ENCODE data around the gene MRPL55.

Gene MRPL55

DNA sequence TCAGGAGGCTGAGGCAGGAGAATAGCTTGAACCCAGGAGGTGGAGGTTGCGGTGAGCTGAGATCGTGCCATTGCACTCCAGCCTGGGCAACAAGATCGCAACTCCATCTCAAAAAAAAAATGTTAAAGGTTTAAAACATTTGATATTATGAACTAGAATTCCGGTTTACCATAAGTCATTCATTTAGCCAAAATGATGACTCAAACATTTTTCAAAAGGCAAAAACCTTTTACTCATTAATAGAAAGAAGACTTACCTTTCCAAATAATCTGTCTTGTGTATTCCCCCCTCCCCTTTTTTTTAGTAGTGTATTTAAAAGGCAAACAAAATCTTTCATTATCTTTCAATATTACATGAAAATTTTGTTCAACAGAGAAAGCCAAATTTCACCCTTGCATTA, 8.2 kb upstream of the MRPL55 start:
- H3K4me1 ChIP-seq (ENCODE audit: control insufficient read depth in 2 of 2, insufficient read depth in 1 of 2, low read depth in 1 of 2, low read length in 2 of 2) = no peaks in the 10 kb centered on the region
- no peak overlapping the region for H3K9ac ChIP-seq (ENCODE audit: low read depth, low read length, poor library complexity)

DNA sequence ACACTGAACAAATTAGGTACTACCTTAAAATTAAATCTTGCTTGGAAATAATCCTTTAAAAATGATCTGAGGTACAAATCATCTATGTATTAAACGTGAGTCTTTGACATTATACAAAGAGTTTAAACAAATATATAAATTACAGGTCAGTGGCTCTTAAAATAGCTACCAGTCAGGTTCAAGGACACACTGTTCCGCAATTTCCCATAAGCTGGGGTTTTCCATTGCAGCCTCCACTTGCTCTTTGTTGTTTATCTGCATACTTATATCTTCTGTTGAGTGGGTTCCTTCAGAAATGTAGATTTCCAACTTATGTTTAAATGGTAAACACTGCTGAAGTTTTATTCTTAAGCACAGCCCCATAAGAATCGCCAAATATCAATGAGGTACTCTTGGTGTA, 5.7 kb upstream of the MRPL55 start:
- Histone ChIP-seq H3K4me3 (ENCODE audit: low read length in 2 of 2) (no peak overlapping the region), H3K9me3 (replicated peaks in 1 of 2; ENCODE audit: control insufficient read depth in 2 of 2, insufficient read depth in 1 of 2, low read depth in 1 of 2, low read length in 2 of 2) (peaks cover 0 to 3% of the 10 kb centered on the region in 2 donors), H3K36me3 (replicated peaks in 1 of 2; ENCODE audit: control insufficient read depth in 2 of 2, insufficient read depth in 2 of 2, low read length in 2 of 2) (no peaks in the 10 kb centered on the region), H3K14ac (ENCODE audit: low read length) (no peak overlapping the region), H3K4me2 (ENCODE audit: insufficient read depth, low read length, poor library complexity, severe bottlenecking) (no peak overlapping the region), H2AK5ac (ENCODE audit: low read depth, low read length) (no peak overlapping the region), H2BK12ac (ENCODE audit: low read length) (no peak overlapping the region), H3K18ac (ENCODE audit: low read length) (no peak overlapping the region), H3K4me1 (ENCODE audit: control insufficient read depth in 2 of 2, insufficient read depth in 1 of 2, low read depth in 1 of 2, low read length in 2 of 2) (peaks cover 0 to 2% of the 10 kb centered on the region in 2 donors), H4K8ac (ENCODE audit: low read depth, low read length) (no peak overlapping the region), H3K23ac (ENCODE audit: low read depth, low read length, poor library complexity) (no peak overlapping the region), H2AFZ (ENCODE audit: low read length) (no peak overlapping the region), H3K27me3 (ENCODE audit: control insufficient read depth in 3 of 3, insufficient read depth in 3 of 3, low read depth in 1 of 3, low read length in 3 of 3) (no peaks in the 10 kb centered on the region), H2BK5ac (ENCODE audit: low read length) (no peak overlapping the region), H2BK15ac (ENCODE audit: low read length) (no peak overlapping the region), H3K4ac (ENCODE audit: low read length) (no peak overlapping the region), H3K27ac (replicated peaks; ENCODE audit: low read length) (no peak overlapping the region), H3K79me1 (ENCODE audit: low read depth, low read length) (no peaks in the 10 kb centered on the region), H2BK120ac (ENCODE audit: low read depth, low read length) (no peak overlapping the region), H4K91ac (ENCODE audit: low read depth, low read length, poor library complexity) (no peak overlapping the region), H3K9ac (ENCODE audit: low read depth, low read length, poor library complexity) (no peak overlapping the region)
- no CpG with 5 or more reads among the region's 3 CpGs for WGBS, 2 donors (ENCODE audit: extremely low coverage in 2 of 2, insufficient read length in 2 of 2, insufficient replicate concordance in 1 of 2)
- DNase-seq (ENCODE audit: low spot score) = no peak

More for the DNA sequence above, 8.2 kb upstream of the MRPL55 start:
- Histone ChIP-seq H3K9me3 (replicated peaks in 1 of 2; ENCODE audit: control insufficient read depth in 2 of 2, insufficient read depth in 1 of 2, low read depth in 1 of 2, low read length in 2 of 2) (peaks cover 2 to 3% of the 10 kb centered on the region in 2 donors), H2BK5ac (ENCODE audit: low read length) (no peak overlapping the region), H3K4ac (ENCODE audit: low read length) (no peak overlapping the region), H3K4me3 (ENCODE audit: low read length in 2 of 2) (no peak overlapping the region), H2BK12ac (ENCODE audit: low read length) (no peak overlapping the region), H3K4me2 (ENCODE audit: insufficient read depth, low read length, poor library complexity, severe bottlenecking) (no peak overlapping the region), H4K91ac (ENCODE audit: low read depth, low read length, poor library complexity) (no peak overlapping the region), H4K8ac (ENCODE audit: low read depth, low read length) (no peak overlapping the region), H2AK5ac (ENCODE audit: low read depth, low read length) (no peak overlapping the region), H3K27me3 (ENCODE audit: control insufficient read depth in 3 of 3, insufficient read depth in 3 of 3, low read depth in 1 of 3, low read length in 3 of 3) (no peaks in the 10 kb centered on the region), H2BK15ac (ENCODE audit: low read length) (no peak overlapping the region), H3K79me1 (ENCODE audit: low read depth, low read length) (no peaks in the 10 kb centered on the region), H3K36me3 (replicated peaks in 1 of 2; ENCODE audit: control insufficient read depth in 2 of 2, insufficient read depth in 2 of 2, low read length in 2 of 2) (no peaks in the 10 kb centered on the region), H3K14ac (ENCODE audit: low read length) (no peak overlapping the region), H3K18ac (ENCODE audit: low read length) (no peak overlapping the region), H3K23ac (ENCODE audit: low read depth, low read length, poor library complexity) (no peak overlapping the region), H2AFZ (ENCODE audit: low read length) (no peak overlapping the region), H2BK120ac (ENCODE audit: low read depth, low read length) (no peak overlapping the region), H3K27ac (replicated peaks; ENCODE audit: low read length) (no peak overlapping the region)
- WGBS, 2 donors (ENCODE audit: extremely low coverage in 2 of 2, insufficient read length in 2 of 2, insufficient replicate concordance in 1 of 2) = no CpG with 5 or more reads among the region's 4 CpGs
- DNase-seq (ENCODE audit: low spot score) = no peak

DNA sequence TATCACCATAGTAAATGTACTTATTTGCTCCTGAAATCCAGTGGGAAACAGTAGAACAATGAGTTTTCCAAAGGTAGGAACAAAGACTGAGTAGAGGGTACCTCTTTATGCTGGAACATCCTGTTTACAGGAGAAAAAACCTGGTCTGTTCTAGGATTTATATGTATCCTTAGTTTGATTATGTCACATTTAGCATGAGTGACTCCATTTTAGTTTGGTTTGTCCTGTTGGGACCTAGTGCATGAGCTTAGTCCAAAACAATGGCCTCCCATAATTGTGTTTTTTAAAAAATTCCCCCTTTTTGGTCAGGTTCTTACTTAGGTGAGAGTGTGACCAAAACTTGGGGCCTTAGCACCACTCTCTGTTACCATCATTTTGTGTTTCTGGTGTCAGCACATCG, 3.5 kb upstream of the MRPL55 start:
- Histone ChIP-seq H4K91ac (ENCODE audit: low read depth, low read length, poor library complexity) (no peak overlapping the region), H2BK12ac (ENCODE audit: low read length) (no peak overlapping the region), H3K4ac (ENCODE audit: low read length) (no peak overlapping the region), H3K14ac (ENCODE audit: low read length) (no peak overlapping the region), H3K23ac (ENCODE audit: low read depth, low read length, poor library complexity) (no peak overlapping the region), H2AFZ (ENCODE audit: low read length) (no peak overlapping the region), H3K27ac (replicated peaks; ENCODE audit: low read length) (no peak overlapping the region), H2BK120ac (ENCODE audit: low read depth, low read length) (no peak overlapping the region), H3K27me3 (ENCODE audit: control insufficient read depth in 3 of 3, insufficient read depth in 3 of 3, low read depth in 1 of 3, low read length in 3 of 3) (peaks cover 0 to 2% (median 0%) of the 10 kb centered on the region in 3 experiments), H3K4me2 (ENCODE audit: insufficient read depth, low read length, poor library complexity, severe bottlenecking) (no peak overlapping the region), H2BK15ac (ENCODE audit: low read length) (no peak overlapping the region), H4K8ac (ENCODE audit: low read depth, low read length) (no peak overlapping the region), H3K4me3 (ENCODE audit: low read length in 2 of 2) (no peak overlapping the region), H3K4me1 (ENCODE audit: control insufficient read depth in 2 of 2, insufficient read depth in 1 of 2, low read depth in 1 of 2, low read length in 2 of 2) (peaks cover 8% of the 10 kb centered on the region in 2 donors), H2AK5ac (ENCODE audit: low read depth, low read length) (no peak overlapping the region), H3K18ac (ENCODE audit: low read length) (no peak overlapping the region), H3K36me3 (replicated peaks in 1 of 2; ENCODE audit: control insufficient read depth in 2 of 2, insufficient read depth in 2 of 2, low read length in 2 of 2) (peaks cover 3 to 4% of the 10 kb centered on the region in 2 donors), H3K79me1 (ENCODE audit: low read depth, low read length) (peaks cover 13% of the 10 kb centered on the region), H3K9ac (ENCODE audit: low read depth, low read length, poor library complexity) (no peak overlapping the region), H3K9me3 (replicated peaks in 1 of 2; ENCODE audit: control insufficient read depth in 2 of 2, insufficient read depth in 1 of 2, low read depth in 1 of 2, low read length in 2 of 2) (no peaks in the 10 kb centered on the region), H2BK5ac (ENCODE audit: low read length) (no peak overlapping the region)
- no peak for DNase-seq (ENCODE audit: low spot score)
- no CpG with 5 or more reads among the region's 1 CpG for WGBS, 2 donors (ENCODE audit: extremely low coverage in 2 of 2, insufficient read length in 2 of 2, insufficient replicate concordance in 1 of 2)

DNA sequence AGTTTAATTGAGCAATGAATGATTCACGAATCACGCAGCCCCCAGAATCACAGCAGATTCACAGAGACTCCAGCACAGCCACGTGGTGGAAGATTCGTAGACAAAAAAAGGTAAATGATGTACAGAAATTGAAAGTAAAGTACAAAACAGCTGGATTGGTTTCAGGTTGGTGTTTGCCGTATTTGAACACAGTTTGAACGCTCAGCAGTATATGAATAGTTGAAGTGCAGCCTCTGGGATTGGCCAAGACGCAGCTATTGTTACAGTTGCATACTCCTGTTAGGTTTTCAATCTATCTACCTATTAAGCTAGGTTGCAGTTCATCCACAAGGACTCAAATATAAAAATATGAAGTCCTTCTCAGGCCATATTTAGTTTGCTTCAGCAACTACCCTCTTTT, 3.1 kb upstream of the MRPL55 start:
- WGBS, 2 donors (ENCODE audit: extremely low coverage in 2 of 2, insufficient read length in 2 of 2, insufficient replicate concordance in 1 of 2) = no CpG with 5 or more reads among the region's 7 CpGs
- H3K18ac ChIP-seq (ENCODE audit: low read length) = no peak overlapping the region

More for the DNA sequence above, 3.1 kb upstream of the MRPL55 start:
- no peak overlapping the region for H4K91ac ChIP-seq (ENCODE audit: low read depth, low read length, poor library complexity)
- H3K9me3 ChIP-seq (replicated peaks in 1 of 2; ENCODE audit: control insufficient read depth in 2 of 2, insufficient read depth in 1 of 2, low read depth in 1 of 2, low read length in 2 of 2) = no peaks in the 10 kb centered on the region
- no peak overlapping the region for H2BK120ac ChIP-seq (ENCODE audit: low read depth, low read length)
- no peak overlapping the region for H3K14ac ChIP-seq (ENCODE audit: low read length)
- no peak overlapping the region for H2BK15ac ChIP-seq (ENCODE audit: low read length)
- no peak overlapping the region for H4K8ac ChIP-seq (ENCODE audit: low read depth, low read length)
- H2AK5ac ChIP-seq (ENCODE audit: low read depth, low read length) = no peak overlapping the region
- no peak overlapping the region for H3K23ac ChIP-seq (ENCODE audit: low read depth, low read length, poor library complexity)
- H3K4me1 ChIP-seq (ENCODE audit: control insufficient read depth in 2 of 2, insufficient read depth in 1 of 2, low read depth in 1 of 2, low read length in 2 of 2) = peaks cover 8% of the 10 kb centered on the region in 2 donors
- peaks cover 0 to 2% (median 0%) of the 10 kb centered on the region in 3 experiments for H3K27me3 ChIP-seq (ENCODE audit: control insufficient read depth in 3 of 3, insufficient read depth in 3 of 3, low read depth in 1 of 3, low read length in 3 of 3)
- H3K4ac ChIP-seq (ENCODE audit: low read length) = no peak overlapping the region
- no peak overlapping the region for H3K4me3 ChIP-seq (ENCODE audit: low read length in 2 of 2)
- no peak overlapping the region for H2BK12ac ChIP-seq (ENCODE audit: low read length)
- H3K4me2 ChIP-seq (ENCODE audit: insufficient read depth, low read length, poor library complexity, severe bottlenecking) = no peak overlapping the region
- H2AFZ ChIP-seq (ENCODE audit: low read length) = no peak overlapping the region
- DNase-seq (ENCODE audit: low spot score) = no peak
- peaks cover 16% of the 10 kb centered on the region for H3K79me1 ChIP-seq (ENCODE audit: low read depth, low read length)
- H3K9ac ChIP-seq (ENCODE audit: low read depth, low read length, poor library complexity) = no peak overlapping the region
- H2BK5ac ChIP-seq (ENCODE audit: low read length) = no peak overlapping the region
- H3K27ac ChIP-seq (replicated peaks; ENCODE audit: low read length) = no peak overlapping the region
- peaks cover 5 to 8% of the 10 kb centered on the region in 2 donors for H3K36me3 ChIP-seq (replicated peaks in 1 of 2; ENCODE audit: control insufficient read depth in 2 of 2, insufficient read depth in 2 of 2, low read length in 2 of 2)
